ENCODE measurements around the gene GALNT1. TPM values are rescaled to one million over a fixed set of nuclear protein-coding genes. Genes with fewer than 3 reads are reported as not detected.

GALNT1 gene
- total and polyA plus RNA-seq, 10 of the 15 experiments (the other 5 are each of a cell fraction or from before 2014, with no cell fraction given): 8.0 to 53.7 (median 29.9) TPM

GRCh38 chr18:35592298-35592697 lies 10.8 kb downstream of the GALNT1 start (continued):
- TF ChIP-seq, protein P1, sequence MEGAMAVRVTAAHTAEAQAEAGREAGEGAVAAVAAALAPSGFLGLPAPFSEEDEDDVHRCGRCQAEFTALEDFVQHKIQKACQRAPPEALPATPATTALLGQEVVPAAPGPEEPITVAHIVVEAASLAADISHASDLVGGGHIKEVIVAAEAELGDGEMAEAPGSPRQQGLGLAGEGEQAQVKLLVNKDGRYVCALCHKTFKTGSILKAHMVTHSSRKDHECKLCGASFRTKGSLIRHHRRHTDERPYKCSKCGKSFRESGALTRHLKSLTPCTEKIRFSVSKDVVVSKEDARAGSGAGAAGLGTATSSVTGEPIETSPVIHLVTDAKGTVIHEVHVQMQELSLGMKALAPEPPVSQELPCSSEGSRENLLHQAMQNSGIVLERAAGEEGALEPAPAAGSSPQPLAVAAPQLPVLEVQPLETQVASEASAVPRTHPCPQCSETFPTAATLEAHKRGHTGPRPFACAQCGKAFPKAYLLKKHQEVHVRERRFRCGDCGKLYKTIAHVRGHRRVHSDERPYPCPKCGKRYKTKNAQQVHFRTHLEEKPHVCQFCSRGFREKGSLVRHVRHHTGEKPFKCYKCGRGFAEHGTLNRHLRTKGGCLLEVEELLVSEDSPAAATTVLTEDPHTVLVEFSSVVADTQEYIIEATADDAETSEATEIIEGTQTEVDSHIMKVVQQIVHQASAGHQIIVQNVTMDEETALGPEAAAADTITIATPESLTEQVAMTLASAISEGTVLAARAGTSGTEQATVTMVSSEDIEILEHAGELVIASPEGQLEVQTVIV (IDR thresholded peaks at IDR 0.05; ENCODE audit: borderline replicate concordance, partially characterized antibody): no peak
- TF ChIP-seq NBN (IDR thresholded peaks at IDR 0.05) (peak; percentile 63; the same call in 1 of the 2 replicates), ZNF687 (IDR thresholded peaks at IDR 0.05) (no peak), TAF1 (IDR thresholded peaks at IDR 0.05; ENCODE audit: borderline replicate concordance, low read depth, low read length) (no peak), IRF4 (IDR thresholded peaks at IDR 0.05; ENCODE audit: low read depth, low read length) (peak; percentile 91), BACH1 (IDR thresholded peaks at IDR 0.05; ENCODE audit: borderline replicate concordance) (no peak), RAD51 (IDR thresholded peaks at IDR 0.05) (no peak), CBFB (IDR thresholded peaks at IDR 0.05; ENCODE audit: low read depth) (no peak), DPF2 (IDR thresholded peaks at IDR 0.05) (peak; percentile 79), CBX3 (IDR thresholded peaks at IDR 0.05; ENCODE audit: borderline replicate concordance, low read depth) (no peak), MXI1 (IDR thresholded peaks at IDR 0.05; ENCODE audit: low read depth, low read length) (no peak), LARP7 (IDR thresholded peaks at IDR 0.05) (no peak), NFYA (IDR thresholded peaks at IDR 0.05; ENCODE audit: borderline replicate concordance, low read depth, low read length) (no peak), EED (IDR thresholded peaks at IDR 0.05; ENCODE audit: low read depth) (peak; percentile 72), EP300 (IDR thresholded peaks at IDR 0.05; ENCODE audit: borderline replicate concordance in 1 of 2, control insufficient read depth in 1 of 2, low read depth in 2 of 2, low read length in 2 of 2) (peak in 1 of 2 experiments; percentile 75; a peak in 2 of 4 replicates), NFIC (IDR thresholded peaks at IDR 0.05; ENCODE audit: low read depth, low read length) (peak; percentile 72; the same call in 1 of the 2 replicates), TCF3 (IDR thresholded peaks at IDR 0.05; ENCODE audit: borderline replicate concordance, insufficient read depth, low read depth, low read length) (no peak), MYB (IDR thresholded peaks at IDR 0.05; ENCODE audit: borderline replicate concordance, low read depth, low read length) (no peak), SRF (IDR thresholded peaks at IDR 0.05; ENCODE audit: low read depth in 2 of 2, low read length in 2 of 2) (no peak), CHD2 (IDR thresholded peaks at IDR 0.05; ENCODE audit: borderline replicate concordance, low read depth, low read length) (peak; percentile 87), ASH2L (IDR thresholded peaks at IDR 0.05; ENCODE audit: borderline replicate concordance, low read depth) (no peak), ZZZ3 (IDR thresholded peaks at IDR 0.05; ENCODE audit: control insufficient read depth, insufficient read length, low read depth) (no peak)
- TF ChIP-seq, protein P2, sequence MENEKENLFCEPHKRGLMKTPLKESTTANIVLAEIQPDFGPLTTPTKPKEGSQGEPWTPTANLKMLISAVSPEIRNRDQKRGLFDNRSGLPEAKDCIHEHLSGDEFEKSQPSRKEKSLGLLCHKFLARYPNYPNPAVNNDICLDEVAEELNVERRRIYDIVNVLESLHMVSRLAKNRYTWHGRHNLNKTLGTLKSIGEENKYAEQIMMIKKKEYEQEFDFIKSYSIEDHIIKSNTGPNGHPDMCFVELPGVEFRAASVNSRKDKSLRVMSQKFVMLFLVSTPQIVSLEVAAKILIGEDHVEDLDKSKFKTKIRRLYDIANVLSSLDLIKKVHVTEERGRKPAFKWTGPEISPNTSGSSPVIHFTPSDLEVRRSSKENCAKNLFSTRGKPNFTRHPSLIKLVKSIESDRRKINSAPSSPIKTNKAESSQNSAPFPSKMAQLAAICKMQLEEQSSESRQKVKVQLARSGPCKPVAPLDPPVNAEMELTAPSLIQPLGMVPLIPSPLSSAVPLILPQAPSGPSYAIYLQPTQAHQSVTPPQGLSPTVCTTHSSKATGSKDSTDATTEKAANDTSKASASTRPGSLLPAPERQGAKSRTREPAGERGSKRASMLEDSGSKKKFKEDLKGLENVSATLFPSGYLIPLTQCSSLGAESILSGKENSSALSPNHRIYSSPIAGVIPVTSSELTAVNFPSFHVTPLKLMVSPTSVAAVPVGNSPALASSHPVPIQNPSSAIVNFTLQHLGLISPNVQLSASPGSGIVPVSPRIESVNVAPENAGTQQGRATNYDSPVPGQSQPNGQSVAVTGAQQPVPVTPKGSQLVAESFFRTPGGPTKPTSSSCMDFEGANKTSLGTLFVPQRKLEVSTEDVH (IDR thresholded peaks at IDR 0.05; ENCODE audit: low read depth, partially characterized antibody): no peak
